ENCODE results near the gene SEC63.
"Not testable (repeated sequence)": the region's sequence is repeated elsewhere in the genome, so short reads cannot be mapped to it uniquely, and the experiment has no call there.

Gene SEC63

GRCh38 chr6:107973594-107973993 is 15.6 kb upstream of the SEC63 start:
- DNase-seq (ENCODE audit: low read depth): no peak

- DNase-seq (ENCODE audit: low read depth): no peak
These were observed 14.5 kb upstream of the SEC63 start for GRCh38 chr6:107972413-107973096.

GRCh38 chr6:107971181-107971580 is 13.2 kb upstream of the SEC63 start:
- no peak for DNase-seq (ENCODE audit: low read depth)

GRCh38 chr6:107970255-107970654 is 12.2 kb upstream of the SEC63 start:
- DNase-seq (ENCODE audit: low read depth): no peak

GRCh38 chr6:107968081-107968480 is 10.1 kb upstream of the SEC63 start:
- DNase-seq (ENCODE audit: low read depth): no peak

- no peak for DNase-seq (ENCODE audit: low read depth)
These were observed 7.7 kb upstream of the SEC63 start for GRCh38 chr6:107965746-107966145.

- no peak for DNase-seq (ENCODE audit: low read depth)
These were observed 4.7 kb upstream of the SEC63 start for GRCh38 chr6:107962723-107963122.

GRCh38 chr6:107959392-107959791 is 1.4 kb upstream of the SEC63 start:
- no peak for DNase-seq (ENCODE audit: low read depth)

- not testable (repeated sequence) for DNase-seq (ENCODE audit: low read depth)
These were observed 818 bp upstream of the SEC63 start for GRCh38 chr6:107958689-107959362.

- DNase-seq (ENCODE audit: low read depth): peak; percentile 37
These were observed 600 bp downstream of the SEC63 start for GRCh38 chr6:107957308-107957908.

GRCh38 chr6:107956586-107957307 is 1.3 kb downstream of the SEC63 start:
- no peak for DNase-seq (ENCODE audit: low read depth)

- DNase-seq (ENCODE audit: low read depth): no peak
These were observed 1.8 kb downstream of the SEC63 start for GRCh38 chr6:107956181-107956580.

- not testable (repeated sequence) for DNase-seq (ENCODE audit: low read depth)
These were observed 4.1 kb downstream of the SEC63 start for GRCh38 chr6:107953858-107954414.

- no peak for DNase-seq (ENCODE audit: low read depth)
These were observed 14.2 kb downstream of the SEC63 start for GRCh38 chr6:107943626-107944439.

- no peak for DNase-seq (ENCODE audit: low read depth)
These were observed 15.9 kb downstream of the SEC63 start for GRCh38 chr6:107942142-107942541.

GRCh38 chr6:107941627-107942026 is 16.4 kb downstream of the SEC63 start:
- no peak for DNase-seq (ENCODE audit: low read depth)

GRCh38 chr6:107941199-107941598 is 16.8 kb downstream of the SEC63 start:
- DNase-seq (ENCODE audit: low read depth): no peak

GRCh38 chr6:107936910-107937292 is 21.1 kb downstream of the SEC63 start:
- not testable (repeated sequence) for DNase-seq (ENCODE audit: low read depth)

GRCh38 chr6:107936162-107936909 is 21.7 kb downstream of the SEC63 start:
- DNase-seq (ENCODE audit: low read depth): no peak

- DNase-seq (ENCODE audit: low read depth): not testable (repeated sequence)
These were observed 23.8 kb downstream of the SEC63 start for GRCh38 chr6:107934229-107934628.

- DNase-seq (ENCODE audit: low read depth): no peak
These were observed 25.4 kb downstream of the SEC63 start for GRCh38 chr6:107932580-107932979.

Measured in activated T-cell treated with anti-CD3 and anti-CD28 coated beads for 1 hour (primary cell).